ENCODE data around the gene PSD.

PSD gene

DNA sequence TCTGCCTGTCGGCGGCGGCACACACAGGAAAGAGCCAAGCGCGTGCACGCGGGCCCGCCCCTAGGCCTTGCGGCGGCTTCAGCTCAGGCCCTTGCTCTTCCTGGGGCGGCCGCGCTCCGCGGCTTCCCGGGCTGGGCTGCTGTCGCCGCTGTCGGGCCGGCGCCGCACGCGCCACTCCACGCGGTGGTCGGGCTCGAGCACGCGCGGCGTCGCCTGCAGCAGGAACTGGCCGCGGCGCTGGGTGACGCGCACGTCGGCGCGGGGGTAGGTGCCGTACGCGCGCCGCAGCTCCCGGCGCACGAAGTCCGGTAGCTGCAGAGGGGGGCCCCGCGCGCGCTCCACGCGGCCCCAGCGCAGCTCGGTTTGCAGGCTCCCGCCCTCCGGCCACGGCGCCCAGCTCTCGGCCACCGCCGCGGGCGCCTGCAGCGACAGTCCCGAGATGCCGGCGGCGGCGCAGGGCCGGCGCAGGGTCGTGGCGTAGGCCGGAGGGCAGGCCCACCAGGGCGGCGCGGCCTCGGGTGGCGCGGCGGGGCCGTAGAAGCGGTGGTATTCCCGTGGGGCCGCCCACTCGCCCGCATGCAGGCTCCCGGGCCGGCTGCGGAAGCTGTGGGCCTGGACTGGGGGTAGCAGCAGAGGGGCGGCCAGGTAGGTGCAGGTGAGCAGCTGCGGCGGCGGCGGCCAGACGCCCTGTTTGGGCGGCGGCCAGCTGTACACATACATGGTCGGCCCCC lies 32.0 kb upstream of the PSD start:
- Histone ChIP-seq H3K36me3 (ENCODE audit: control insufficient read depth in 2 of 2, insufficient read depth in 1 of 2, low read length in 2 of 2) (peaks cover 14 to 29% of the 10 kb centered on the region in 2 experiments; a peak in 2 of 3 replicates), H3K9me3 (ENCODE audit: control insufficient read depth, insufficient read depth, low read depth, low read length) (no peaks in the 10 kb centered on the region), H3K4me3 (ENCODE audit: low read depth, low read length) (peak overlapping the region; percentile 73), H3K27ac (ENCODE audit: extremely low read depth, low read depth, low read length) (peak overlapping the region; percentile 97), H3K4me1 (ENCODE audit: control insufficient read depth, insufficient read depth, low read length) (peaks cover 5% of the 10 kb centered on the region)
- ChIA-PET POLR2A (interaction anchor here (0.5 to 5.3 kb wide), 13 partner anchors 10 to 1319 kb away, joined by 3 to 60 read pairs (median 7); partner anchors contain the start of genes CUEDC2, FBXL15, SUFU and TLX1), CTCF (interaction anchor here (0.6 to 2.2 kb wide), 5 partner anchors 28 to 142 kb away, joined by 3 to 16 read pairs (median 4); no protein-coding TSS in a partner anchor)
- TF ChIP-seq ZNF174 (tag by site-specific recombination; IDR thresholded peaks at IDR 0.05) (no peak), ZNF701 (tag by site-specific recombination; IDR thresholded peaks at IDR 0.05) (no peak), ZNF157 (tag by site-specific recombination; IDR thresholded peaks at IDR 0.05) (no peak), YY2 (tag by site-specific recombination; IDR thresholded peaks at IDR 0.05) (0 out of 2 replicates have a peak, but pooled peaks have one; percentile 35), OSR2 (tag by site-specific recombination; IDR thresholded peaks at IDR 0.05) (peak; percentile 19; the same call in 1 of the 2 replicates), GLIS2 (tag by site-specific recombination; IDR thresholded peaks at IDR 0.05) (peak; percentile 85), ZNF423 (tag by site-specific recombination; IDR thresholded peaks at IDR 0.05) (no peak; the same call in none of the 2 replicates), ZNF76 (tag by site-specific recombination; IDR thresholded peaks at IDR 0.05; ENCODE audit: borderline replicate concordance, low read depth) (0 out of 2 replicates have a peak, but pooled peaks have one; percentile 1), ZNF114 (tag by site-specific recombination; IDR thresholded peaks at IDR 0.05) (no peak), EGR2 (tag by site-specific recombination; IDR thresholded peaks at IDR 0.05; ENCODE audit: low read depth) (peak; percentile 63), ZNF112 (tag by site-specific recombination; IDR thresholded peaks at IDR 0.05) (no peak), ZNF132 (tag by site-specific recombination; IDR thresholded peaks at IDR 0.05; ENCODE audit: borderline replicate concordance) (no peak), ZNF37A (tag by site-specific recombination; IDR thresholded peaks at IDR 0.05) (no peak), SP3 (tag by site-specific recombination; IDR thresholded peaks at IDR 0.05) (peak; percentile 15; the same call in 1 of the 2 replicates), ZIC2 (tag by site-specific recombination; IDR thresholded peaks at IDR 0.05) (peak; percentile 55)
- TF ChIP-seq, protein P1, sequence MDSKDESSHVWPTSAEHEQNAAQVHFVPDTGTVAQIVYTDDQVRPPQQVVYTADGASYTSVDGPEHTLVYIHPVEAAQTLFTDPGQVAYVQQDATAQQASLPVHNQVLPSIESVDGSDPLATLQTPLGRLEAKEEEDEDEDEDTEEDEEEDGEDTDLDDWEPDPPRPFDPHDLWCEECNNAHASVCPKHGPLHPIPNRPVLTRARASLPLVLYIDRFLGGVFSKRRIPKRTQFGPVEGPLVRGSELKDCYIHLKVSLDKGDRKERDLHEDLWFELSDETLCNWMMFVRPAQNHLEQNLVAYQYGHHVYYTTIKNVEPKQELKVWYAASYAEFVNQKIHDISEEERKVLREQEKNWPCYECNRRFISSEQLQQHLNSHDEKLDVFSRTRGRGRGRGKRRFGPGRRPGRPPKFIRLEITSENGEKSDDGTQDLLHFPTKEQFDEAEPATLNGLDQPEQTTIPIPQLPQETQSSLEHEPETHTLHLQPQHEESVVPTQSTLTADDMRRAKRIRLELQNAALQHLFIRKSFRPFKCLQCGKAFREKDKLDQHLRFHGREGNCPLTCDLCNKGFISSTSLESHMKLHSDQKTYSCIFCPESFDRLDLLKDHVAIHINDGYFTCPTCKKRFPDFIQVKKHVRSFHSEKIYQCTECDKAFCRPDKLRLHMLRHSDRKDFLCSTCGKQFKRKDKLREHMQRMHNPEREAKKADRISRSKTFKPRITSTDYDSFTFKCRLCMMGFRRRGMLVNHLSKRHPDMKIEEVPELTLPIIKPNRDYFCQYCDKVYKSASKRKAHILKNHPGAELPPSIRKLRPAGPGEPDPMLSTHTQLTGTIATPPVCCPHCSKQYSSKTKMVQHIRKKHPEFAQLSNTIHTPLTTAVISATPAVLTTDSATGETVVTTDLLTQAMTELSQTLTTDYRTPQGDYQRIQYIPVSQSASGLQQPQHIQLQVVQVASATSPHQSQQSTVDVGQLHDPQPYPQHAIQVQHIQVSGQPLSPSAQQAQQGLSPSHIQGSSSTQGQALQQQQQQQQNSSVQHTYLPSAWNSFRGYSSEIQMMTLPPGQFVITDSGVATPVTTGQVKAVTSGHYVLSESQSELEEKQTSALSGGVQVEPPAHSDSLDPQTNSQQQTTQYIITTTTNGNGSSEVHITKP (tag by site-specific recombination; IDR thresholded peaks at IDR 0.05), result no peak
- TF ChIP-seq, protein P2, sequence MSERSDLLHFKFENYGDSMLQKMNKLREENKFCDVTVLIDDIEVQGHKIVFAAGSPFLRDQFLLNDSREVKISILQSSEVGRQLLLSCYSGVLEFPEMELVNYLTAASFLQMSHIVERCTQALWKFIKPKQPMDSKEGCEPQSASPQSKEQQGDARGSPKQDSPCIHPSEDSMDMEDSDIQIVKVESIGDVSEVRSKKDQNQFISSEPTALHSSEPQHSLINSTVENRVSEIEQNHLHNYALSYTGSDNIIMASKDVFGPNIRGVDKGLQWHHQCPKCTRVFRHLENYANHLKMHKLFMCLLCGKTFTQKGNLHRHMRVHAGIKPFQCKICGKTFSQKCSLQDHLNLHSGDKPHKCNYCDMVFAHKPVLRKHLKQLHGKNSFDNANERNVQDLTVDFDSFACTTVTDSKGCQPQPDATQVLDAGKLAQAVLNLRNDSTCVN (tag by site-specific recombination; optimal IDR thresholded peaks at IDR 0.05), result peak; percentile 93
- TF ChIP-seq, protein P3, sequence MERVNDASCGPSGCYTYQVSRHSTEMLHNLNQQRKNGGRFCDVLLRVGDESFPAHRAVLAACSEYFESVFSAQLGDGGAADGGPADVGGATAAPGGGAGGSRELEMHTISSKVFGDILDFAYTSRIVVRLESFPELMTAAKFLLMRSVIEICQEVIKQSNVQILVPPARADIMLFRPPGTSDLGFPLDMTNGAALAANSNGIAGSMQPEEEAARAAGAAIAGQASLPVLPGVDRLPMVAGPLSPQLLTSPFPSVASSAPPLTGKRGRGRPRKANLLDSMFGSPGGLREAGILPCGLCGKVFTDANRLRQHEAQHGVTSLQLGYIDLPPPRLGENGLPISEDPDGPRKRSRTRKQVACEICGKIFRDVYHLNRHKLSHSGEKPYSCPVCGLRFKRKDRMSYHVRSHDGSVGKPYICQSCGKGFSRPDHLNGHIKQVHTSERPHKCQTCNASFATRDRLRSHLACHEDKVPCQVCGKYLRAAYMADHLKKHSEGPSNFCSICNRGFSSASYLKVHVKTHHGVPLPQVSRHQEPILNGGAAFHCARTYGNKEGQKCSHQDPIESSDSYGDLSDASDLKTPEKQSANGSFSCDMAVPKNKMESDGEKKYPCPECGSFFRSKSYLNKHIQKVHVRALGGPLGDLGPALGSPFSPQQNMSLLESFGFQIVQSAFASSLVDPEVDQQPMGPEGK (tag by site-specific recombination; IDR thresholded peaks at IDR 0.05), result peak; percentile 56; the same call in 1 of the 2 replicates
- TF ChIP-seq, protein P4, sequence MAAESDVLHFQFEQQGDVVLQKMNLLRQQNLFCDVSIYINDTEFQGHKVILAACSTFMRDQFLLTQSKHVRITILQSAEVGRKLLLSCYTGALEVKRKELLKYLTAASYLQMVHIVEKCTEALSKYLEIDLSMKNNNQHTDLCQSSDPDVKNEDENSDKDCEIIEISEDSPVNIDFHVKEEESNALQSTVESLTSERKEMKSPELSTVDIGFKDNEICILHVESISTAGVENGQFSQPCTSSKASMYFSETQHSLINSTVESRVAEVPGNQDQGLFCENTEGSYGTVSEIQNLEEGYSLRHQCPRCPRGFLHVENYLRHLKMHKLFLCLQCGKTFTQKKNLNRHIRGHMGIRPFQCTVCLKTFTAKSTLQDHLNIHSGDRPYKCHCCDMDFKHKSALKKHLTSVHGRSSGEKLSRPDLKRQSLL (tag by site-specific recombination; IDR thresholded peaks at IDR 0.05), result peak; percentile 17; the same call in 1 of the 2 replicates
- TF ChIP-seq, protein P5, sequence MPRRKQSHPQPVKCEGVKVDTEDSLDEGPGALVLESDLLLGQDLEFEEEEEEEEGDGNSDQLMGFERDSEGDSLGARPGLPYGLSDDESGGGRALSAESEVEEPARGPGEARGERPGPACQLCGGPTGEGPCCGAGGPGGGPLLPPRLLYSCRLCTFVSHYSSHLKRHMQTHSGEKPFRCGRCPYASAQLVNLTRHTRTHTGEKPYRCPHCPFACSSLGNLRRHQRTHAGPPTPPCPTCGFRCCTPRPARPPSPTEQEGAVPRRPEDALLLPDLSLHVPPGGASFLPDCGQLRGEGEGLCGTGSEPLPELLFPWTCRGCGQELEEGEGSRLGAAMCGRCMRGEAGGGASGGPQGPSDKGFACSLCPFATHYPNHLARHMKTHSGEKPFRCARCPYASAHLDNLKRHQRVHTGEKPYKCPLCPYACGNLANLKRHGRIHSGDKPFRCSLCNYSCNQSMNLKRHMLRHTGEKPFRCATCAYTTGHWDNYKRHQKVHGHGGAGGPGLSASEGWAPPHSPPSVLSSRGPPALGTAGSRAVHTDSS (tag by site-specific recombination; IDR thresholded peaks at IDR 0.05), result peak; percentile 6; the same call in 1 of the 2 replicates
- TF ChIP-seq, protein P6, sequence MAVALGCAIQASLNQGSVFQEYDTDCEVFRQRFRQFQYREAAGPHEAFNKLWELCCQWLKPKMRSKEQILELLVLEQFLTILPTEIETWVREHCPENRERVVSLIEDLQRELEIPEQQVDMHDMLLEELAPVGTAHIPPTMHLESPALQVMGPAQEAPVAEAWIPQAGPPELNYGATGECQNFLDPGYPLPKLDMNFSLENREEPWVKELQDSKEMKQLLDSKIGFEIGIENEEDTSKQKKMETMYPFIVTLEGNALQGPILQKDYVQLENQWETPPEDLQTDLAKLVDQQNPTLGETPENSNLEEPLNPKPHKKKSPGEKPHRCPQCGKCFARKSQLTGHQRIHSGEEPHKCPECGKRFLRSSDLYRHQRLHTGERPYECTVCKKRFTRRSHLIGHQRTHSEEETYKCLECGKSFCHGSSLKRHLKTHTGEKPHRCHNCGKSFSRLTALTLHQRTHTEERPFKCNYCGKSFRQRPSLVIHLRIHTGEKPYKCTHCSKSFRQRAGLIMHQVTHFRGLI (tag by site-specific recombination; IDR thresholded peaks at IDR 0.05), result 0 out of 2 replicates have a peak, but pooled peaks have one; percentile 22

Measured in HEK293 (cell line).